HG03521 (cell line): ENCODE results near the gene HSD17B13.

Experiments
- ATAC-seq: cut with Tn5 transposase; IDR thresholded peaks from one replicate; pipeline ENCODE4 v1.9.1; 2021; ENCODE audit warnings: mild to moderate bottlenecking, moderate library complexity; ENCODE audit not compliant: unreplicated experiment

HSD17B13 gene

GRCh38 chr4:87270144-87270543, 52.5 kb downstream of the HSD17B13 start:
- no peak for ATAC-seq

DNA sequence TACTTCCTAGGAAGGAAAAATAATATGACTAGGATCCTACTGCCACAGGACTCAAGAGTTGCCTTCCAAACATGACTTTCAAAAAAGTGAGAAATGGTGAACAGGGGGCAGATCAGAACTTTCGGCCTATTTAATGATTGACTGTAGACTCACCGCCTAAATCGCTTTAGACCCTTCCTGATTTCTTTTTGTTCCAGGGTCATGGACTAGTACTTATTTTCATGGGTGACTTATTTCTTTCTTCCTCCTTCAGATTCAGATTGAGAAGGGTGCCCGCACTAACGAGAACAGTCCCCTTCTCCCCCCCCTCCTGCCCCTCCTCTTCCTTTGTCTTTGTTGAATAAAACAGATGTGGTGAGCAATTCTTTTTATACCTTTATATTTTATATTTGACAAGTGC, 54.3 kb downstream of the HSD17B13 start:
- ATAC-seq = no peak

- no peak for ATAC-seq
Measured at GRCh38 chr4:87266986-87267385, 55.7 kb downstream of the HSD17B13 start.

- ATAC-seq = no peak
Measured at GRCh38 chr4:87262886-87263285, 59.8 kb downstream of the HSD17B13 start.

GRCh38 chr4:87260477-87260876, 62.2 kb downstream of the HSD17B13 start:
- no peak for ATAC-seq

DNA sequence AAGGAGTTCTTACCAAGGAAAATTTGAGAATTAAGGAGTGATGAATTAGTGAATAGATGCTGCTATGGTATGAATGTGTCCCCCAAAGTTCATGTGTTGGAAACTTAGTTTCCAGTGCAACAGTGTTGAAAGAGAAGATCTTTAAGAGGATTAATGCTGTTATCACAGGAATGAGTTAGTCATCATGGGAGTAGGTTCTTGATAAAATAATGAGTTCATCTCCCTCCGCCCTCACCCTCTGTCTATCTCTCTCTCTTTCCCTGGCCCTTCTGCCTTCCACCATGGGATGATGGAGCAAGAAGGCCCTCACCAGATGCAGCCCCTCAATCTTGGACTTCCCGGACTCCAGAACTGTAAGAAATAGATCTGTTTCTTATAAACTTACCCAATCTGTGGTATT, 64.0 kb downstream of the HSD17B13 start:
- no peak for ATAC-seq

DNA sequence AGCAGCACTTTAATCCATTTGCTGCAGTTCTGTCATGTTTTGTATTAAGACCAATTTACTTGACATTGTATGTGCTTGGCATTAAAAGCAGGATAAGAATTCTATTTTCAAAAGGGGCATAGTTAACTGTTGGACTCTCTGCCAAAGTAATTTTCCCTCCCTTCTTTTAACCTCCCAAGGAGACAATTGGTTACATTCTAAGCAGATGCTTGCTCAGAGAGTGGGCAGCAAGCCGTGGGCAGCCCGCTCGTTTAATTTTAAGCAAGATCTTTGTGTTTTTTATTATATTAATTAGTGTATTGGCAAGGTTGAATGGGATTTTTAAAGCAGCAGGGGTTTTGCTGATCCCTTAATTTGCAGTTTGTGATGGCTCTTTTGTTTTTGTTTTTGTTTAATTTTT, 65.2 kb downstream of the HSD17B13 start:
- no peak for ATAC-seq

DNA sequence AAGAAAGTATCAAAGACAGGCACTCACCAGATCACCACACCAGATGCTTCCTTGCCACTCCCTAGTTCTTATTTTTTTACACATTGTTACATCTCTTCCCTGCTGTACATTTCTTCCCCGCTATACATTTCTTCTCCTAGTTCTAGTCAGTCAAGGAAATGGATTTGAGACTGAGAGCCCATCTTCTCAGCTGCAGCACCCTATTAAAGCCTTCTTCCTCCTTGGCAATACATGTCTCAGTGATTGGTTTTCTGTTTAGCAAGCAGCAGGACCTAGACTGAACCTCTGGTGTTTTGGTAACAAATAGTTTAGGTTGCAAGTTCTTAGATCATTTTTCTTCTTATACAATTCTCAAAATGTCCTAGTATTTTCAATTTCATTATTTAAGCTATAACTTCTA, 66.9 kb downstream of the HSD17B13 start:
- no peak for ATAC-seq
